Muscle layer of duodenum (tissue), 2 donors: ENCODE measurements around the gene CSDE1.
"Not testable (repeated sequence)": the region's sequence is repeated elsewhere in the genome, so short reads cannot be mapped to it uniquely, and the experiment has no call there.

ENCODE experiments used
- H3K27ac ChIP-seq: one replicate; pipeline ENCODE4 v1.7.0; 2013; ENCODE audit warnings: mild to moderate bottlenecking, low read length
- H3K27me3 ChIP-seq: one replicate; pipeline ENCODE4 v1.7.0; 2013; ENCODE audit warnings: low read depth, mild to moderate bottlenecking, control low read depth, low read length
- H3K36me3 ChIP-seq, 2 donors: one replicate each; pipeline ENCODE4 v1.7.0; 2013; ENCODE audit warnings: low read length in 2 of 2, control low read depth in 1 of 2, mild to moderate bottlenecking in 1 of 2; ENCODE audit not compliant: insufficient read depth in 2 of 2, control insufficient read depth in 1 of 2
- H3K4me1 ChIP-seq, 2 donors: one replicate each; pipeline ENCODE4 v1.7.0; 2013; ENCODE audit warnings: low read length in 2 of 2, mild to moderate bottlenecking in 2 of 2, control low read depth in 1 of 2, moderate library complexity in 1 of 2; ENCODE audit not compliant: insufficient read depth in 2 of 2, control insufficient read depth in 1 of 2
- H3K4me3 ChIP-seq, 2 donors: one replicate each; pipeline ENCODE4 v1.7.0; 2013; ENCODE audit warnings: low read length in 2 of 2, low read depth in 1 of 2, mild to moderate bottlenecking in 1 of 2
- H3K9me3 ChIP-seq, 2 donors: one replicate each; pipeline ENCODE4 v1.7.0; 2013; ENCODE audit warnings: low read length in 2 of 2, control low read depth in 1 of 2, mild to moderate bottlenecking in 1 of 2; ENCODE audit not compliant: control insufficient read depth in 1 of 2
- donor health status: healthy.

The CSDE1 gene

GRCh38 chr1:114757455-114758255, at the start of gene CSDE1:
Gene CSDE1 (minus strand): TSS chr1:114757984. CDS start chr1:114739890, 18,094 bp downstream.
- Histone ChIP-seq H3K27me3 (no peaks in the 10 kb centered on the region), H3K27ac (peak within 1 kb of the TSS; percentile 100), H3K4me3 (peak within 1 kb of the TSS; percentile 96 to 97), H3K36me3 (peaks cover 0 to 19% of the 10 kb centered on the region in 2 donors), H3K9me3 (no peaks in the 10 kb centered on the region), H3K4me1 (peaks cover 10 to 42% of the 10 kb centered on the region in 2 donors)

DNA sequence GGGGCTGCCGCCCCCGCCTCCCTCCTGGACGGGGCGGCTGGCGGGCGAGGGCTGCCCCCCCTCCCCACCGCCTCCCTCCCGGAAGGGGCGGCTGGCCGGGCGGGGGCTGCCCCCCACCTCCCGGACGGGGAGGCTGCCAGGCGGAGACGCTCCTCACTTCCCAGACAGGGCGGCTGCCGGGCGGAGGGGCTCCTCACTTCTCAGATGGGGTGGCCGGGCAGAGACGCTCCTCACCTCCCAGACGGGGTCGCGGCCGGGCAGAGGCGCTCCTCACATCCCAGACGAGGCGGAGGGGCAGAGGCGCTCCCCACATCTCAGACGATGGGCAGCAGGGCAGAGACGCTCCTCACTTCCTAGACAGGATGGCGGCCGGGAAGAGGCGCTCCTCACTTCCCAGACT, 46.7 kb upstream of the CSDE1 start:
- not testable (repeated sequence) for H3K36me3 ChIP-seq, H3K27ac ChIP-seq, H3K9me3 ChIP-seq, H3K27me3 ChIP-seq, H3K4me1 ChIP-seq, H3K4me3 ChIP-seq

DNA sequence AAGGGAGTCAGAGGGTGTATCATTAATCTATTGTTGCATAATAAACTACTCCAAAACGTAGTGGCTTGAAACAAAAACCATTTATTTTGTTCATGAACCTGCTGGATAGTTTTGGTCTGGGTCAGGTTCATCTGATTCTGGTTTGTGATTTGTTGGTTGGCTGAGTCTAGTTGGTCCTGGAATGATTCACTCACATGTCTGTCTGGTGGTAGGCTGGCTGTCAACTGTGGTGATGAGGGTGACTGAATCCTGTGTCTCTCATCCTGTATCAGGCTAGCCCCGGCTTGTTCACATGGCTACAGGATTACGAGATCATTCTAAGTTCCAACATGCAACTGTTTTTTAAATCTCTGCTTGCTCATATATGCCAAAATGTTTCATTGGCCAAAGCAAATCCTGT, 45.2 kb upstream of the CSDE1 start:
- H3K9me3 ChIP-seq: no peaks in the 10 kb centered on the region
- no peaks in the 10 kb centered on the region for H3K4me1 ChIP-seq
- no peak overlapping the region for H3K4me3 ChIP-seq
- H3K27ac ChIP-seq: no peak overlapping the region
- no peaks in the 10 kb centered on the region for H3K36me3 ChIP-seq
- no peaks in the 10 kb centered on the region for H3K27me3 ChIP-seq

GRCh38 chr1:114794038-114794437, 36.3 kb upstream of the CSDE1 start:
- Histone ChIP-seq H3K27me3 (peaks cover 4% of the 10 kb centered on the region), H3K36me3 (no peaks in the 10 kb centered on the region), H3K4me3 (no peak overlapping the region), H3K27ac (no peak overlapping the region), H3K9me3 (no peaks in the 10 kb centered on the region), H3K4me1 (no peaks in the 10 kb centered on the region)

GRCh38 chr1:114790581-114790980, 32.8 kb upstream of the CSDE1 start:
- not testable (repeated sequence) for H3K36me3 ChIP-seq, H3K4me1 ChIP-seq, H3K9me3 ChIP-seq, H3K27ac ChIP-seq, H3K4me3 ChIP-seq, H3K27me3 ChIP-seq

GRCh38 chr1:114786440-114786839, 28.7 kb upstream of the CSDE1 start:
- H3K9me3 ChIP-seq, H3K36me3 ChIP-seq, H3K27me3 ChIP-seq, H3K4me3 ChIP-seq, H3K4me1 ChIP-seq, H3K27ac ChIP-seq: not testable (repeated sequence)

DNA sequence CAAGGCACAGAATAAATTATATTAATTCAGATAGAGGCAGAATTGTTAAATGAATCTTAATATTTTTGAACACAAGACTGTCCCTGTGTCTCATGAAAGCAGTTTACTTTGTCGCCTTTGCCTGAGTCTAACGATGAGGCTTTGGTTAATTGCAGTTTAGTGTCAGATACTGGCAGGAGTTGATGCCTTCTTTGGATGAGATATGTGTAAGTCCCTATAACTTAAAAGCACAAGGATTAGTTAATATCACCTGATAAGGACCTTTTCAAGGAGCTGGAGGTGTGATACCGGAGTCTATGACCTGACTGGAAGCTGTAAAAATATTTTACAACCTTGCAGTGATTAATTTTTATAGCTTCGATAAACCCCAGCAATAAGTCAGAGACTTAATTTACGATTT, 24.7 kb upstream of the CSDE1 start:
- Histone ChIP-seq H3K36me3 (no peaks in the 10 kb centered on the region), H3K9me3 (no peaks in the 10 kb centered on the region), H3K4me3 (no peak overlapping the region), H3K27me3 (no peaks in the 10 kb centered on the region), H3K4me1 (peaks cover 5 to 15% of the 10 kb centered on the region in 2 donors), H3K27ac (no peak overlapping the region)

DNA sequence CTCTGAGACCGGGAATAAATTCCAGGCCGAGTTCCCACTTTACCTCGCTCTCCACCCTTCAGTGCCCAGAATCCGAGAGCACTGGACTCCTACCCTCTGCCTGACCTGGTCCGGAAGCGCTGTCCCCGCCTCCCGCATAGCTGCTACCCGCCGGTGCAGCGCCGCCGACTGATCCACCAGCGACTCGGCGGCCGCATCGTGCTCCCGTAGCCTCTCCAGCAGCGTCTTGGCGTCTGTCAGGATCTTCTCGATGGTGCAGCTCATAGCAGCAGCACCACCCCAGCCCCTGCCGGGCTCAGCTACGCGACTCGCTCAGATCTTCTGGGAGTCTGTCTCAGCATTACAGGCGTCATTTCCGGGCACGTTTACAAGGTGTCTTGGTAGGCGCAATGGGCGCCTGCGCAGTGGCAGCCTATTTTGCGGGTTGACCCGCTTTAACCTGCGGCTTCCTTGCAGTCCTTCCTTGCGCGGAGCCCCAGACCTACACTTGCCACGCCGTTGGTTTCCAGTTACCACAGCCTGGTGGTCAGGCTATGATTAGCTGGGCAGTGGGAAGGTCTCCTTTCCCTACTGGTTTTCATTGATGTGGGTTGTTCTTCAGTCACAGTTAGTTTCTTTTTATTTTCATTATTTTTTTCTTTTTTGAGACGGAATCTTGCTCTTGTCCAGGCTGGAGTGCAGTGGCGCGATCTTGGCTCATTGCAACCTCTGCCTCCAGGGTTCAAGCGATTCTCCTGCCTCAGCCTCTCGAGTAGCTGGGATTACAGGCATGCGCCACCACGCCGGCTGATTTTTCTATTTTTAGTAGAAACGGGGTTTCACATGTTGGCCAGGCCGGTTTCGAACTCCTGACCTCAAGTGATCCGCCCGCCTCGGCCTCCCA, 22.8 kb upstream of the CSDE1 start, which contains the start of gene SIKE1:
SIKE1 (minus strand) TSS at position 342 of the 883 bp plus-strand sequence; CDS start at position 264, 78 bp downstream.
- H3K27ac ChIP-seq: peak within 1 kb of the TSS; percentile 90
- no peaks in the 10 kb centered on the region for H3K27me3 ChIP-seq
- peak within 1 kb of the TSS; percentile 92 to 95 for H3K4me3 ChIP-seq
- peaks cover 5 to 15% of the 10 kb centered on the region in 2 donors for H3K4me1 ChIP-seq
- H3K9me3 ChIP-seq: no peaks in the 10 kb centered on the region
- H3K36me3 ChIP-seq: peaks cover 0 to under 1% of the 10 kb centered on the region in 2 donors

DNA sequence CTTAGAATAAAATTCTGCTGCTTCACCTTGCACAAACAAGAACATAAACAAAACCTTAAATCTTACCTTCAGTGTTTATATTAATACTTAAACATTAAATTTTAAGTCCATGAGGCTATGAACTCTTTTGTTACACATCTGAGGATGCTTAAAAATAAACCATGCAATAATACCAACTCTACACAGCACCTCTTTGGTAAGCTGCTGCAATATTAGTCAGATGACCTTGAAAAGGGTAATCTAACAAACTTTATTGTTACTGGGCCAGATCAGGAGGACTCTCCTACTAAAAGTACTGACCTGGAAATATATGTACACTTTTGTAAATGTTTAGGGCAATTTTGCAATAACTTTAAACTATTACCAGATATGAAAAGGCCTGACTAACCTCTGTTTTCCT, 21.9 kb upstream of the CSDE1 start:
- peaks cover 5 to 15% of the 10 kb centered on the region in 2 donors for H3K4me1 ChIP-seq
- H3K27me3 ChIP-seq: no peaks in the 10 kb centered on the region
- no peaks in the 10 kb centered on the region for H3K9me3 ChIP-seq
- peak overlapping the region; percentile 92 to 95 for H3K4me3 ChIP-seq
- H3K36me3 ChIP-seq: peaks cover 4 to 9% of the 10 kb centered on the region in 2 donors
- peak overlapping the region; percentile 90 for H3K27ac ChIP-seq

DNA sequence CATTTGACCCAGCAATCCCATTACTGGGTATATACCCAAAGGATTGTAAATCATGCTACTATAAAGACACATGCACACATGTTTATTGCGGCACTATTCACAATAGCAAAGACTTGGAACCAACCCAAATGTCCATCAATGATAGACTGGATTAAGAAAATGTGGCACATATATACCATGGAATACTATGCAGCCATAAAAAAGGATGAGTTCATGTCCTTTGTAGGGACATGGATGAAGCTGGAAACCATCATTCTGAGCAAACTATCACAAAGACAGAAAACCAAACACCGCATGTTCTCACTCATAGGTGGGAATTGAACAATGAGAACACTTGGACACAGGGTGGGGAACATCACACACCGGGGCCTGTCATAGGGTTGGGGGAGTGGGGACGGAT, 18.9 kb upstream of the CSDE1 start:
- H3K27ac ChIP-seq, H3K4me3 ChIP-seq, H3K27me3 ChIP-seq, H3K9me3 ChIP-seq: not testable (repeated sequence)
- H3K4me1 ChIP-seq: peaks cover 5 to 15% of the 10 kb centered on the region in 2 donors
- H3K36me3 ChIP-seq: peaks cover 15 to 27% of the 10 kb centered on the region in 2 donors

DNA sequence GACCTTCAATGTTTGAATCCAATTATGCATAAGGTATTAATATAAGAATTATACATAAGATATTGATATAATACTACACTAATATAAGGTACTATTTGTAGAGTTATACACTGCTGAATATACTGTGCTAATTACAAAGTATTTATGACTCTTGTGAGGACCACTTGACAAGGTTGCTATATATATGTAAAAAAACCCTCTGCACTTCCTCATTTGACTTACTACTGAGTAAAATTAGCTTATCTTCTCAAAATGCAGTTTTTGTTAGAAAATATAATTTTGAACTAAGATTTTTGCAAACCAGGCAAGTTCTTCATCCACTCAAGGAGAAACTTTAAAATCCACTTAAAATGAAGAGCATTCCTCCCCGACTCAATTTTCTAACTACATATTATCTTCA, 14.2 kb upstream of the CSDE1 start:
- no peaks in the 10 kb centered on the region for H3K4me1 ChIP-seq
- H3K27me3 ChIP-seq: no peaks in the 10 kb centered on the region
- H3K36me3 ChIP-seq: peaks cover 19 to 27% of the 10 kb centered on the region in 2 donors
- no peak overlapping the region for H3K27ac ChIP-seq
- no peaks in the 10 kb centered on the region for H3K9me3 ChIP-seq
- no peak overlapping the region for H3K4me3 ChIP-seq
